Astrocyte (in vitro differentiated cells and primary cell): Measurements from ENCODE around the gene DHX16. TPM values are rescaled to one million over a fixed set of nuclear protein-coding genes. Genes with fewer than 3 reads are reported as not detected.

Experiments used
- DNase-seq: peaks from one replicate; pipeline ENCODE4 v3.0.0-alpha.2; 2010; ENCODE audit warnings: low read depth
- FAIRE-seq: peaks from 2 replicates; lab custom pipeline; 2011; peaks lifted over from hg19 to GRCh38; lab: Jason Lieb, UNC
- H2AFZ ChIP-seq: 2 replicates; pipeline ENCODE4 v1.6.0; 2012; ENCODE audit warnings: low read depth, low read length, inconsistent platforms
- H3K27ac ChIP-seq: 2 replicates; pipeline ENCODE4 v1.5.1; 2011; ENCODE audit warnings: low read depth, low read length, inconsistent platforms
- H3K27me3 ChIP-seq: 2 replicates; pipeline ENCODE4 v1.6.0; 2011; ENCODE audit warnings: low read length, inconsistent platforms; ENCODE audit not compliant: insufficient read depth
- H3K36me3 ChIP-seq: 2 replicates; pipeline ENCODE4 v1.5.1; 2011; ENCODE audit warnings: low read length, inconsistent platforms; ENCODE audit not compliant: insufficient read depth
- H3K4me1 ChIP-seq: 2 replicates; pipeline ENCODE4 v1.5.1; 2011; ENCODE audit warnings: low read length, inconsistent platforms; ENCODE audit not compliant: insufficient read depth
- H3K4me2 ChIP-seq: 2 replicates; pipeline ENCODE4 v1.6.0; 2012; ENCODE audit warnings: low read length, inconsistent platforms
- H3K4me3 ChIP-seq: 2 replicates; pipeline ENCODE4 v1.5.1; 2011; ENCODE audit warnings: low read depth, mild to moderate bottlenecking, low read length, inconsistent platforms; ENCODE audit not compliant: insufficient read depth
- H3K79me2 ChIP-seq: 2 replicates; pipeline ENCODE4 v1.6.0; 2012; ENCODE audit warnings: mild to moderate bottlenecking, low read length, inconsistent platforms; ENCODE audit not compliant: insufficient read depth
- H3K9ac ChIP-seq: 2 replicates; pipeline ENCODE4 v1.6.0; 2012; ENCODE audit warnings: mild to moderate bottlenecking, low read length, inconsistent platforms
- H3K9me3 ChIP-seq: 2 replicates; pipeline ENCODE4 v1.5.1; 2012; ENCODE audit warnings: low read depth, mild to moderate bottlenecking, low read length, inconsistent platforms; ENCODE audit not compliant: insufficient read depth
- H4K20me1 ChIP-seq: 2 replicates; pipeline ENCODE4 v1.6.0; 2012; ENCODE audit warnings: low read length, inconsistent platforms; ENCODE audit not compliant: insufficient read depth
- H3K27ac Mint-ChIP-seq: one replicate; pipeline ENCODE4 v1.8.0; 2021; ENCODE audit warnings: mild to moderate bottlenecking, mixed read lengths; ENCODE audit not compliant: unreplicated experiment
- H3K27me3 Mint-ChIP-seq: one replicate; pipeline ENCODE4 v1.8.0; 2021; ENCODE audit warnings: low read depth, mixed read lengths; ENCODE audit not compliant: unreplicated experiment
- H3K36me3 Mint-ChIP-seq: one replicate; pipeline ENCODE4 v1.8.0; 2021; ENCODE audit warnings: low read depth, mixed read lengths; ENCODE audit not compliant: unreplicated experiment
- H3K4me1 Mint-ChIP-seq: one replicate; pipeline ENCODE4 v1.8.0; 2021; ENCODE audit warnings: low read depth, mixed read lengths; ENCODE audit not compliant: unreplicated experiment
- H3K4me3 Mint-ChIP-seq: one replicate; pipeline ENCODE4 v1.8.0; 2021; ENCODE audit warnings: mild to moderate bottlenecking, moderate library complexity, mixed read lengths; ENCODE audit not compliant: unreplicated experiment
- H3K9me3 Mint-ChIP-seq: one replicate; pipeline ENCODE4 v1.8.0; 2021; ENCODE audit warnings: mild to moderate bottlenecking, mixed read lengths; ENCODE audit not compliant: unreplicated experiment
- CTCF ChIP-seq: IDR thresholded peaks from 2 replicates; pipeline ENCODE4 v1.5.1; 2011; ENCODE audit warnings: low read depth, mild to moderate bottlenecking, inconsistent platforms, low read length, moderate library complexity; ENCODE audit not compliant: insufficient read depth
- EZH2 ChIP-seq: IDR thresholded peaks from 2 replicates; pipeline ENCODE4 v1.6.1; 2012; ENCODE audit warnings: mild to moderate bottlenecking, low read length, inconsistent platforms; ENCODE audit not compliant: insufficient read depth
- total RNA-seq: library from RNA; stranded (reverse); gene quantifications from 2 replicates; pipeline ENCODE4 v1.2.1, GENCODE V29; 2021

Gene DHX16
- total RNA-seq, 1 donor from 2014 or later, result 30.0 TPM

- H3K79me2 ChIP-seq, result peaks cover 69% of the 10 kb centered on the region
- peaks cover 44% of the 10 kb centered on the region for H3K4me1 Mint-ChIP-seq
- H3K9me3 Mint-ChIP-seq, result peaks cover 3% of the 10 kb centered on the region
- no peak for FAIRE-seq
- H3K4me3 ChIP-seq, result peak overlapping the region; percentile 100
- no peaks in the 10 kb centered on the region for H3K27me3 ChIP-seq
- H3K4me2 ChIP-seq, result peak overlapping the region; percentile 99
- peaks cover 67% of the 10 kb centered on the region for H4K20me1 ChIP-seq
- H3K27ac ChIP-seq, result peak overlapping the region; percentile 100
- H3K36me3 ChIP-seq, result peaks cover 23% of the 10 kb centered on the region
- no peak for DNase-seq
- TF ChIP-seq EZH2, result no peak
- TF ChIP-seq CTCF, result no peak
- peak overlapping the region; percentile 100 for H3K27ac Mint-ChIP-seq
- peak overlapping the region; percentile 99 for H3K4me3 Mint-ChIP-seq
- H3K4me1 ChIP-seq, result peaks cover 42% of the 10 kb centered on the region
- peak overlapping the region; percentile 100 for H3K9ac ChIP-seq
- peaks cover 20% of the 10 kb centered on the region for H3K36me3 Mint-ChIP-seq
- H3K27me3 Mint-ChIP-seq, result no peaks in the 10 kb centered on the region
- no peaks in the 10 kb centered on the region for H3K9me3 ChIP-seq
- no peak overlapping the region for H2AFZ ChIP-seq
Measured at GRCh38 chr6:30614044-30614842, 58.6 kb downstream of the DHX16 start.

GRCh38 chr6:30613251-30614043, 59.4 kb downstream of the DHX16 start:
- no peak for FAIRE-seq
- peak; percentile 41 for DNase-seq
- Histone ChIP-seq H2AFZ (no peak overlapping the region), H3K4me3 (peak overlapping the region; percentile 100), H4K20me1 (peaks cover 75% of the 10 kb centered on the region), H3K4me1 (peaks cover 38% of the 10 kb centered on the region), H3K79me2 (peaks cover 64% of the 10 kb centered on the region), H3K9ac (peak overlapping the region; percentile 100), H3K4me2 (peak overlapping the region; percentile 99), H3K27me3 (no peaks in the 10 kb centered on the region), H3K27ac (peak overlapping the region; percentile 100), H3K9me3 (no peaks in the 10 kb centered on the region), H3K36me3 (peaks cover 25% of the 10 kb centered on the region)
- H3K27ac Mint-ChIP-seq, result peak overlapping the region; percentile 49
- H3K4me1 Mint-ChIP-seq, result peaks cover 37% of the 10 kb centered on the region
- peak overlapping the region; percentile 76 for H3K4me3 Mint-ChIP-seq
- TF ChIP-seq EZH2, result no peak
- no peak for TF ChIP-seq CTCF
- H3K9me3 Mint-ChIP-seq, result peaks cover 3% of the 10 kb centered on the region
- peaks cover 24% of the 10 kb centered on the region for H3K36me3 Mint-ChIP-seq
- H3K27me3 Mint-ChIP-seq, result no peaks in the 10 kb centered on the region
